Caco-2 (cell line): ENCODE results near the gene AP1S3. TPM values are rescaled to one million over a fixed set of nuclear protein-coding genes. Genes with fewer than 3 reads are reported as not detected.
A peak's percentile ranks its signal among the peaks of the same experiment; 100 is the strongest.

Experiments used
- BruUV-seq: library from RNA; stranded (reverse); fragments of 400-500 nt; replicated peaks from 2 replicates; lab custom pipeline; 2021; lab: Mats Ljungman, UMichigan
- CTCF ChIA-PET: fragments of 300-600 bp; sonication (Branson Sonifier 250); formaldehyde crosslinking; loops from one replicate; lab custom pipeline; 2022; ENCODE audit warnings: antibody characterized with exemption; lab: Charles Lee
- POLR2A ChIA-PET: fragments of 300-600 bp; sonication (Branson Sonifier 250); formaldehyde crosslinking; loops from one replicate; lab custom pipeline; 2022; ENCODE audit warnings: antibody characterized with exemption; lab: Charles Lee
- DNase-seq, 2 experiments: peaks; one replicate each; pipeline versions ENCODE4 v3.0.0 to v3.0.0-alpha.2; 2020 to 2022
- H3K27me3 ChIP-seq: replicated peaks from 2 replicates; pipeline ENCODE4 v1.6.0; 2011; ENCODE audit warnings: low read length; ENCODE audit not compliant: control insufficient read depth, insufficient read depth
- H3K36me3 ChIP-seq: 2 replicates; pipeline ENCODE4 v1.5.1; 2011; ENCODE audit warnings: low read length; ENCODE audit not compliant: control insufficient read depth, insufficient read depth
- H3K4me1 ChIP-seq: fragments of 250-450 bp; sonication (Bioruptor Pico); 2 replicates; pipeline ENCODE4 v1.5.1; 2020; ENCODE audit warnings: mild to moderate bottlenecking
- H3K4me3 ChIP-seq: 2 replicates; pipeline ENCODE4 v1.5.1; 2011; ENCODE audit warnings: low read depth, mild to moderate bottlenecking, control low read depth, low read length
- H3K9me3 ChIP-seq: fragments of 250-450 bp; sonication (Bioruptor Pico); 2 replicates; pipeline ENCODE4 v1.5.1; 2020; ENCODE audit warnings: mild to moderate bottlenecking, moderate library complexity
- H3K27ac Mint-ChIP-seq: one replicate; pipeline ENCODE4 v1.8.0; 2022; ENCODE audit warnings: mixed read lengths; ENCODE audit not compliant: unreplicated experiment
- H3K27me3 Mint-ChIP-seq: one replicate; pipeline ENCODE4 v1.8.0; 2022; ENCODE audit warnings: mixed read lengths; ENCODE audit not compliant: insufficient read depth, unreplicated experiment
- H3K36me3 Mint-ChIP-seq: one replicate; pipeline ENCODE4 v1.8.0; 2022; ENCODE audit warnings: mild to moderate bottlenecking, mixed read lengths; ENCODE audit not compliant: insufficient read depth, unreplicated experiment
- H3K4me1 Mint-ChIP-seq: one replicate; pipeline ENCODE4 v1.8.0; 2022; ENCODE audit warnings: low read depth, mixed read lengths; ENCODE audit not compliant: unreplicated experiment
- H3K4me3 Mint-ChIP-seq: one replicate; pipeline ENCODE4 v1.8.0; 2022; ENCODE audit warnings: mild to moderate bottlenecking, moderate library complexity, mixed read lengths; ENCODE audit not compliant: unreplicated experiment
- H3K9me3 Mint-ChIP-seq: one replicate; pipeline ENCODE4 v1.8.0; 2022; ENCODE audit warnings: mixed read lengths; ENCODE audit not compliant: unreplicated experiment
- CTCF ChIP-seq, 2 experiments: fragments of 200-600 bp in 1 of 2; IDR thresholded peaks; 1 replicate in 1 of 2; 2 replicates in 1 of 2; pipeline versions ENCODE4 v1.5.1 to v1.8.0; 2011 to 2022; ENCODE audit warnings: antibody characterized with exemption in 1 of 2, control low read depth in 1 of 2, inconsistent platforms in 1 of 2, low read depth in 1 of 2, low read length in 1 of 2, mild to moderate bottlenecking in 1 of 2, moderate library complexity in 1 of 2; ENCODE audit not compliant: insufficient read depth in 1 of 2, severe bottlenecking in 1 of 2, unreplicated experiment in 1 of 2
- intact Hi-C: fragments of 100-400 bp; cut with micrococcal nuclease; formaldehyde crosslinking; loops from one replicate; pipeline ENCODE4 v1.10.0; 2022; ENCODE audit not compliant: unreplicated experiment
- total RNA-seq: library from RNA; stranded (reverse); gene quantifications from 2 replicates; pipeline ENCODE4 v1.2.3, GENCODE V29; 2022

The AP1S3 gene
- total RNA-seq, 1 experiment from 2014 or later, result 180 TPM

DNA sequence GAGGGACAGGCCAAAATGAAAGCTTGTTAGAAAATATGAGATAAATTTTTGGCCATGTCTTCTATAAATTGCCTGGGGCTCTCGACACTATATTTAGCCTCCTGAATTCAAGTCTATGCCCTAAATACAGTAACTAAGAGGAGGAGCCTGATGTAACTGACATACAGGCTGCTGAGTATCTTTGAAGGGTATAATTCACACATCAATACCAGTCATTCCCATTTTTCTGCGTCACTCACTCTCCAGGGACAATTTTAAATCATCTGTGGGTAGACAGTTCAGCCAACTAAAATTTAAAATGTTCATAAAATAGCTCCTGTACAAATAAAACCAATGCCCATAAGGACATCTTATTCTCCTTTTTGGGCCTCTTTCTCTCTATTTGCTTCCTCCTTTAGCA, 105.9 kb downstream of the AP1S3 start:
- Histone ChIP-seq H3K27me3 (no peaks in the 10 kb centered on the region), H3K36me3 (no peaks in the 10 kb centered on the region), H3K9me3 (0 out of 2 replicates have a peak, but pooled peaks cover 3% of the 10 kb centered on the region), H3K4me1 (peaks cover 14% of the 10 kb centered on the region), H3K4me3 (no peak overlapping the region)
- H3K27me3 Mint-ChIP-seq, result no peaks in the 10 kb centered on the region
- intact Hi-C loops, result no loop called here
- no peak overlapping the region for H3K27ac Mint-ChIP-seq
- peaks cover 16% of the 10 kb centered on the region for H3K9me3 Mint-ChIP-seq
- no TSS peak for BruUV-seq
- no peak for DNase-seq
- POLR2A ChIA-PET, result no interaction called here
- H3K36me3 Mint-ChIP-seq, result peaks cover 4% of the 10 kb centered on the region
- no peak for TF ChIP-seq CTCF (IDR thresholded peaks at IDR 0.05; ENCODE audit: insufficient read depth in 1 of 2, low read depth in 1 of 2, low read length in 1 of 2, severe bottlenecking in 1 of 2, unreplicated experiment in 1 of 2)
- H3K4me3 Mint-ChIP-seq, result no peak overlapping the region
- peaks cover 8% of the 10 kb centered on the region for H3K4me1 Mint-ChIP-seq
- CTCF ChIA-PET, result no interaction called here

DNA sequence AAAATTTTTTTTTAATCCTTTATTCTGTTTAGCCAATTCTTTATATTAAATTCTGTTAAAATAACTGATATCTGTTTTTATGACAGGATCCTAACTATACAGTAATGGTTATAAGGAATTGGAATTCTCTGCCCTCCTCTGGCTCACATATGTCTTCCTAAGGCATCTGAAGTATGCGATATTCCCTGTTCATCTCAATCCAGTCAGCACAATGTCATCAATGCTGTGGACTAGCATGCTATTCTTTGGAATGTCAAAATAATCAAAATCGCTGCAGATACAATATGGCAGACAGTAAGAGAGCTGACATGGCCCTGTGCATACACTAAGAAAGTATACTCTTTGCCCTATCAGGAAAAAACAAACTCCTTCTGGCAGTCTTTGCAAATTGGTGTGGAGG, 107.6 kb downstream of the AP1S3 start:
- peaks cover 4% of the 10 kb centered on the region for H3K36me3 Mint-ChIP-seq
- no TSS peak for BruUV-seq
- TF ChIP-seq CTCF (IDR thresholded peaks at IDR 0.05; ENCODE audit: insufficient read depth in 1 of 2, low read depth in 1 of 2, low read length in 1 of 2, severe bottlenecking in 1 of 2, unreplicated experiment in 1 of 2), result no peak
- DNase-seq, result no peak
- intact Hi-C loops, result no loop called here
- no peaks in the 10 kb centered on the region for H3K27me3 Mint-ChIP-seq
- peaks cover 16% of the 10 kb centered on the region for H3K4me1 Mint-ChIP-seq
- no peaks in the 10 kb centered on the region for H3K36me3 ChIP-seq
- ChIA-PET POLR2A (no interaction called here), CTCF (no interaction called here)
- H3K4me1 ChIP-seq, result peaks cover 26% of the 10 kb centered on the region
- H3K4me3 ChIP-seq, result no peak overlapping the region
- no peak overlapping the region for H3K4me3 Mint-ChIP-seq
- 0 out of 2 replicates have a peak, but pooled peaks cover 3% of the 10 kb centered on the region for H3K9me3 ChIP-seq
- no peaks in the 10 kb centered on the region for H3K27me3 ChIP-seq
- peaks cover 16% of the 10 kb centered on the region for H3K9me3 Mint-ChIP-seq
- H3K27ac Mint-ChIP-seq, result no peak overlapping the region

GRCh38 chr2:223727562-223727961, 109.8 kb downstream of the AP1S3 start:
- TF ChIP-seq CTCF (IDR thresholded peaks at IDR 0.05; ENCODE audit: insufficient read depth in 1 of 2, low read depth in 1 of 2, low read length in 1 of 2, severe bottlenecking in 1 of 2, unreplicated experiment in 1 of 2), result peak; percentile 82 to 88
- Histone ChIP-seq H3K9me3 (no peaks in the 10 kb centered on the region), H3K36me3 (no peaks in the 10 kb centered on the region), H3K4me1 (peaks cover 32% of the 10 kb centered on the region), H3K4me3 (no peak overlapping the region), H3K27me3 (no peaks in the 10 kb centered on the region)
- intact Hi-C loops, result loop anchor here (1.0 kb wide), 5 partner anchors 17 to 133 kb away; partner anchors contain the start of gene AP1S3
- no peak overlapping the region for H3K27ac Mint-ChIP-seq
- peaks cover 21% of the 10 kb centered on the region for H3K4me1 Mint-ChIP-seq
- peak; percentile 72 to 73 for DNase-seq
- ChIA-PET POLR2A (no interaction called here), CTCF (interaction anchor here (0.5 to 0.9 kb wide), 6 partner anchors 12 to 133 kb away, joined by 3 to 8 read pairs (median 4); no protein-coding TSS in a partner anchor)
- no peaks in the 10 kb centered on the region for H3K27me3 Mint-ChIP-seq
- no peak overlapping the region for H3K4me3 Mint-ChIP-seq
- H3K9me3 Mint-ChIP-seq, result peaks cover 5% of the 10 kb centered on the region
- H3K36me3 Mint-ChIP-seq, result peaks cover 4% of the 10 kb centered on the region
- BruUV-seq, result no TSS peak
